ENCODE data around the gene GSPT1. TPM values are rescaled to one million over a fixed set of nuclear protein-coding genes. Genes with fewer than 3 reads are reported as not detected.

The GSPT1 gene
- total and polyA plus RNA-seq, 9 of the 15 experiments (the other 6 are each of a cell fraction or from before 2014, with no cell fraction given): 63.8 to 269 (median 148) TPM

- TF ChIP-seq CREM (IDR thresholded peaks at IDR 0.05; ENCODE audit: low read depth) (0 out of 2 replicates have a peak, but pooled peaks have one; percentile 11), PHF8 (IDR thresholded peaks at IDR 0.05; ENCODE audit: borderline replicate concordance, low read length) (no peak), ETV1 (tag; conservative IDR thresholded peaks at IDR 0.05; ENCODE audit: low read depth) (0 out of 2 replicates have a peak, but pooled peaks have one; percentile 8), RNF2 (IDR thresholded peaks at IDR 0.05) (no peak), MEF2D (tag; conservative IDR thresholded peaks at IDR 0.05; ENCODE audit: low read depth) (no peak), THAP12 (CRISPR knock-in tag; IDR thresholded peaks at IDR 0.05) (0 out of 2 replicates have a peak, but pooled peaks have one; percentile 13), TAF9B (IDR thresholded peaks at IDR 0.05; ENCODE audit: partially characterized antibody) (peak; percentile 3), ZKSCAN3 (CRISPR knock-in tag; IDR thresholded peaks at IDR 0.05) (no peak)
These were observed 63.5 kb downstream of the GSPT1 start (continued) for GRCh38 chr16:11852092-11852809.

All from K562 (cell line).